ENCODE measurements around the gene SCAF11.
"Not testable (repeated sequence)": the region's sequence is repeated elsewhere in the genome, so short reads cannot be mapped to it uniquely, and the experiment has no call there.

Gene SCAF11, protein sequence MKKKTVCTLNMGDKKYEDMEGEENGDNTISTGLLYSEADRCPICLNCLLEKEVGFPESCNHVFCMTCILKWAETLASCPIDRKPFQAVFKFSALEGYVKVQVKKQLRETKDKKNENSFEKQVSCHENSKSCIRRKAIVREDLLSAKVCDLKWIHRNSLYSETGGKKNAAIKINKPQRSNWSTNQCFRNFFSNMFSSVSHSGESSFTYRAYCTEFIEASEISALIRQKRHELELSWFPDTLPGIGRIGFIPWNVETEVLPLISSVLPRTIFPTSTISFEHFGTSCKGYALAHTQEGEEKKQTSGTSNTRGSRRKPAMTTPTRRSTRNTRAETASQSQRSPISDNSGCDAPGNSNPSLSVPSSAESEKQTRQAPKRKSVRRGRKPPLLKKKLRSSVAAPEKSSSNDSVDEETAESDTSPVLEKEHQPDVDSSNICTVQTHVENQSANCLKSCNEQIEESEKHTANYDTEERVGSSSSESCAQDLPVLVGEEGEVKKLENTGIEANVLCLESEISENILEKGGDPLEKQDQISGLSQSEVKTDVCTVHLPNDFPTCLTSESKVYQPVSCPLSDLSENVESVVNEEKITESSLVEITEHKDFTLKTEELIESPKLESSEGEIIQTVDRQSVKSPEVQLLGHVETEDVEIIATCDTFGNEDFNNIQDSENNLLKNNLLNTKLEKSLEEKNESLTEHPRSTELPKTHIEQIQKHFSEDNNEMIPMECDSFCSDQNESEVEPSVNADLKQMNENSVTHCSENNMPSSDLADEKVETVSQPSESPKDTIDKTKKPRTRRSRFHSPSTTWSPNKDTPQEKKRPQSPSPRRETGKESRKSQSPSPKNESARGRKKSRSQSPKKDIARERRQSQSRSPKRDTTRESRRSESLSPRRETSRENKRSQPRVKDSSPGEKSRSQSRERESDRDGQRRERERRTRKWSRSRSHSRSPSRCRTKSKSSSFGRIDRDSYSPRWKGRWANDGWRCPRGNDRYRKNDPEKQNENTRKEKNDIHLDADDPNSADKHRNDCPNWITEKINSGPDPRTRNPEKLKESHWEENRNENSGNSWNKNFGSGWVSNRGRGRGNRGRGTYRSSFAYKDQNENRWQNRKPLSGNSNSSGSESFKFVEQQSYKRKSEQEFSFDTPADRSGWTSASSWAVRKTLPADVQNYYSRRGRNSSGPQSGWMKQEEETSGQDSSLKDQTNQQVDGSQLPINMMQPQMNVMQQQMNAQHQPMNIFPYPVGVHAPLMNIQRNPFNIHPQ (N-terminal part only)

DNA sequence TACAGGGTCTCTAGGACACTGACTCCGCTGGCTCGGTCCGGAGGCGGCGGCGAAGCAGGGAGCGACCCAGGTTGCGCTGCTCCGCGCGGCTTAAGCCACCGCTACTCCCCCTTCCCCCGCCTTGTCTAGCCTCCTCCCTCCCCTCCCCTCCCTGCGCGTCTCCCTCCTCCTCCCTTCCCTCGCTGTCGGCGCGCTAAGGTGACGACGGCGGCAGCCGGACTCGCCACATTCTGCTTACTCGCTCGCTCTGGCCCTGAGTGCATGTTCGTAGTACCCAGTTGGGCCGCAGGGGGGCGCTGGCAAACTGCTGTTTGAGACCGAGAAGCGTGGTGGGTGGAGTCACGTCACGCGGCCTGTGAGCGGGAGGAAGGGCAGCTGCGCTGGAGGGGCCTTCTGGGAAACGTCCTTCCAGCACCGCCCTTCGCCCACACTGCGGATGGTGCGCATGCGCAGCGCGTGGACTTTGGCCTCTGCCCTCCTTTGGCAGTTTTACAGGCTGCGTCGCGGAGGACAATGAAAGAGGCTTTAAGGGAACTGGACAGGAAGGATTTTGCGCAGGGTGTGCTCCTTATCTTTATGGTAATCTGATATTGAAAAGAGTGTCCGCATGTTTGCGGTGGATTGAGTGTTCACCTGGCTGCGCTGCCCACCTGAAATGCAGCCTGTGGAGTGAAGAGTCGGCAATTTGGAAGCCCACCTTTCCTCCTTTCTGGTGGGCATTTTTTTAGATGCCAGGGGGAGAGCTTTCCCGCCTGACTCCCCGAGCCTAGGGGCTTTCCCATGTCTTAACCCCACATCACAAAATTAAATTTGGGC is at the start of gene SCAF11:
TSS of gene SCAF11 (minus strand) at position 107 of the 816 bp plus-strand sequence. CDS start 26,407 bp downstream, outside the sequence.
- peak within 1 kb of the TSS; percentile 95 to 99 for H3K9ac ChIP-seq (ENCODE audit: low read length in 2 of 2)
- H3K36me3 ChIP-seq (ENCODE audit: control insufficient read depth in 2 of 2, insufficient read depth in 2 of 2, low read length in 2 of 2) = no peaks in the 10 kb centered on the region
- no peaks in the 10 kb centered on the region for H3K9me3 ChIP-seq (ENCODE audit: control insufficient read depth in 2 of 2, low read length in 2 of 2)
- H3K4me1 ChIP-seq (ENCODE audit: control insufficient read depth, insufficient read depth, low read length) = peaks cover 4% of the 10 kb centered on the region
- no peaks in the 10 kb centered on the region for H3K27me3 ChIP-seq (ENCODE audit: control insufficient read depth in 1 of 2, insufficient read depth in 2 of 2, low read length in 2 of 2)
- peak within 1 kb of the TSS; percentile 96 for H3K27ac ChIP-seq (ENCODE audit: low read length)
- H3K4me3 ChIP-seq (ENCODE audit: low read length in 2 of 2) = peak within 1 kb of the TSS; percentile 88 to 97

DNA sequence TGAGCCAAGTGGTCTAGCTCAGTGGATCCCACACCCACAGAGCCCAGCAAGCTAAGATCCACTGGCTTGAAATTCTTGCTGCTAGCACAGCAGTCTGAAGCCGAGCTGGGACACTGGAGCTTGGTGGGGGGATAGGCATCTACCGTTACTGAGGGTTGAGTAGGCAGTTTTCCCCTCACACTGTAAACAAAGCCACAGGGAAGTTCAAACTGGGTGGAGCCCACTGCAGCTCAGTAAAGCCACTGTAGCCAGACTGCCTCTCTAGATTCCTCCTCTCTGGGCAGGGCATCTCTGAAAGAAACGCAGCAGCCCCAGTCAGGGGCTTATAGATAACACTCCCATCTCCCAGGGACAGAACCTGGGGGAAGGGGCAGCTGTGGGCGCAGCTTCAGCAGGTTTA is 46.7 kb upstream of the SCAF11 start:
- not testable (repeated sequence) for H3K9ac ChIP-seq (ENCODE audit: low read length in 2 of 2); H3K4me1 ChIP-seq (ENCODE audit: control insufficient read depth, insufficient read depth, low read length); H3K27ac ChIP-seq (ENCODE audit: low read length); H3K4me3 ChIP-seq (ENCODE audit: low read length in 2 of 2); H3K27me3 ChIP-seq (ENCODE audit: control insufficient read depth in 1 of 2, insufficient read depth in 2 of 2, low read length in 2 of 2); H3K36me3 ChIP-seq (ENCODE audit: control insufficient read depth in 2 of 2, insufficient read depth in 2 of 2, low read length in 2 of 2); H3K9me3 ChIP-seq (ENCODE audit: control insufficient read depth in 2 of 2, low read length in 2 of 2)

DNA sequence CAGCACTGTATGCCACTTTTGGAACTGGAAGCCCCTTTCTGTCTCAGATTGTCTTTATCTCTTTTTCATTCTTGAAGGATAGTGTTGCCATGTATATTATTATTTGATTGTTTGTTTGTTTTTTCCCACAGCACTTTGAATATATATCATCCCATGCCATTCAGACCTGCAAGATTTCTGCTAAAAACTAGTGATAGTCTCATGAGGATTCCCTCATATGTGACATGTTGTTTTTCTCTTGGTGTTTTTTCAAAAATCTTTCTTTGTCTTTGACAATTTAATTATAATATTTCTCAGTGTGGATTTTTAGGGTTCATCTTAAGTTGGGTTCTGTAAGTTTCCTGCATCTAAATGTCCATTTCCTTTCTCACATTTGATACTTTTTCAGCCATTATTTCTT is 36.8 kb upstream of the SCAF11 start:
- no peak overlapping the region for H3K9ac ChIP-seq (ENCODE audit: low read length in 2 of 2)
- peaks cover 26 to 32% of the 10 kb centered on the region in 2 donors for H3K9me3 ChIP-seq (ENCODE audit: control insufficient read depth in 2 of 2, low read length in 2 of 2)
- H3K36me3 ChIP-seq (ENCODE audit: control insufficient read depth in 2 of 2, insufficient read depth in 2 of 2, low read length in 2 of 2) = no peaks in the 10 kb centered on the region

DNA sequence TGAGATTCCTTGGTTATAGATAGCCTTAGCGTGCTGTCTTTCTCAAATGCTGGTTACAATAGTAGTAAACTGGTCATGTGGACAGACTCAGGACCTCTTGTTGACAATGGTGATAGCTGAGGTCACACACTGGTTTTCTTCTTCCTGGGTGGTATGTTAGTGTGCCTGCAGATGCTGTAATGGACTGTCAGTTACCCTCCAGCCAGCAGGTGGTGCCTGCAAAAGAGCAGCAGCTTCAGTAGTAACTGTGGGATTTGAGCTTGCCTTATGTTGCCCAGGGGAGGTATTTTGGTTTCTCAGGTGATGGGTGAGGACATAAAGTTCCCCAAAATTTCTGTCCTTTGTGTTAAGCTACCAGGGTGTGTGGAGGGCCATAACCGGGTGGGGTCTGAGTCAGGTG is 33.7 kb upstream of the SCAF11 start:
- Histone ChIP-seq H3K4me1 (ENCODE audit: control insufficient read depth, insufficient read depth, low read length) (no peaks in the 10 kb centered on the region), H3K36me3 (ENCODE audit: control insufficient read depth in 2 of 2, insufficient read depth in 2 of 2, low read length in 2 of 2) (no peaks in the 10 kb centered on the region), H3K27ac (ENCODE audit: low read length) (no peak overlapping the region), H3K27me3 (ENCODE audit: control insufficient read depth in 1 of 2, insufficient read depth in 2 of 2, low read length in 2 of 2) (no peaks in the 10 kb centered on the region), H3K4me3 (ENCODE audit: low read length in 2 of 2) (no peak overlapping the region), H3K9ac (ENCODE audit: low read length in 2 of 2) (no peak overlapping the region), H3K9me3 (ENCODE audit: control insufficient read depth in 2 of 2, low read length in 2 of 2) (peaks cover 26 to 32% of the 10 kb centered on the region in 2 donors)

More for the DNA sequence above, 36.8 kb upstream of the SCAF11 start:
- Histone ChIP-seq H3K4me1 (ENCODE audit: control insufficient read depth, insufficient read depth, low read length) (no peaks in the 10 kb centered on the region), H3K27me3 (ENCODE audit: control insufficient read depth in 1 of 2, insufficient read depth in 2 of 2, low read length in 2 of 2) (no peaks in the 10 kb centered on the region), H3K4me3 (ENCODE audit: low read length in 2 of 2) (no peak overlapping the region), H3K27ac (ENCODE audit: low read length) (no peak overlapping the region)

DNA sequence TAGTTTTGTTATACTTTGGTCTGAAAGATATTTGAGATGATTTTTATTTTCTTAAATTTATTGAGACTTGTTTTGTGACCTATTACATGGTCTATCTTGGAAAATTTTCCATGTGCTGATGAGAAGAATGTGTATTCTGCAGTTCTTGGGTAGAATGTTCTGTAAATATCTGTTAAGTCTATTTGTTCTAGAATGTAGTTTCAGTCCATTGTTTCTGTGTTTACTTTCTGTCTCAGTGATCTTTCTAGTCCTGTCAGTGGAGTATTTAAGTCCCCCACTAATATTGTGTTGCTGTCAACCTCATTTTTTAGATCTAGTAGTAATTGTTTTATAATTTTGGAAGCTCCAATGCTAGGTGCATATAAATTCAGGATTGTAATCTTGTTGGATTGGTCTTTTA is 30.4 kb upstream of the SCAF11 start:
- Histone ChIP-seq H3K4me1 (ENCODE audit: control insufficient read depth, insufficient read depth, low read length) (no peaks in the 10 kb centered on the region), H3K9me3 (ENCODE audit: control insufficient read depth in 2 of 2, low read length in 2 of 2) (peaks cover 8 to 19% of the 10 kb centered on the region in 2 donors), H3K27ac (ENCODE audit: low read length) (no peak overlapping the region), H3K9ac (ENCODE audit: low read length in 2 of 2) (no peak overlapping the region), H3K4me3 (ENCODE audit: low read length in 2 of 2) (no peak overlapping the region), H3K36me3 (ENCODE audit: control insufficient read depth in 2 of 2, insufficient read depth in 2 of 2, low read length in 2 of 2) (no peaks in the 10 kb centered on the region), H3K27me3 (ENCODE audit: control insufficient read depth in 1 of 2, insufficient read depth in 2 of 2, low read length in 2 of 2) (no peaks in the 10 kb centered on the region)

DNA sequence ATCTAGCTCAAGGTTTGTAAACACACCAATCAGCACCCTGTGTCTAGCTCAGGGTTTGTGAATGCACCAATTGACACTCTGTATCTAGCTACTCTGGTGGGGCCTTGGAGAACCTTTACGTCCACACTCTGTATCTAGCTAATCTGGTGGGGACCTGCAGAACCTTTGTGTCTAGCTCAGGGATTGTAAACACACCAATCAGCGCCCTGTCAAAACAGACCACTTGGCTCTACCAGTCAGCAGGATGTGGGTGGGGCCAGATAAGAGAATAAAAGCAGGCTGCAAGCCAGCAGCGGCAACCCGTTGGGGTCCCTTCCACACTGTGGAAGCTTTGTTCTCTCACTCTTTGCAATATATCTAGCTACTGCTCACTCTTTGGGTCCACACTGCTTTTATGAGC is 28.3 kb upstream of the SCAF11 start:
- not testable (repeated sequence) for H3K4me1 ChIP-seq (ENCODE audit: control insufficient read depth, insufficient read depth, low read length); H3K36me3 ChIP-seq (ENCODE audit: control insufficient read depth in 2 of 2, insufficient read depth in 2 of 2, low read length in 2 of 2); H3K27ac ChIP-seq (ENCODE audit: low read length); H3K9me3 ChIP-seq (ENCODE audit: control insufficient read depth in 2 of 2, low read length in 2 of 2); H3K4me3 ChIP-seq (ENCODE audit: low read length in 2 of 2); H3K27me3 ChIP-seq (ENCODE audit: control insufficient read depth in 1 of 2, insufficient read depth in 2 of 2, low read length in 2 of 2); H3K9ac ChIP-seq (ENCODE audit: low read length in 2 of 2)

DNA sequence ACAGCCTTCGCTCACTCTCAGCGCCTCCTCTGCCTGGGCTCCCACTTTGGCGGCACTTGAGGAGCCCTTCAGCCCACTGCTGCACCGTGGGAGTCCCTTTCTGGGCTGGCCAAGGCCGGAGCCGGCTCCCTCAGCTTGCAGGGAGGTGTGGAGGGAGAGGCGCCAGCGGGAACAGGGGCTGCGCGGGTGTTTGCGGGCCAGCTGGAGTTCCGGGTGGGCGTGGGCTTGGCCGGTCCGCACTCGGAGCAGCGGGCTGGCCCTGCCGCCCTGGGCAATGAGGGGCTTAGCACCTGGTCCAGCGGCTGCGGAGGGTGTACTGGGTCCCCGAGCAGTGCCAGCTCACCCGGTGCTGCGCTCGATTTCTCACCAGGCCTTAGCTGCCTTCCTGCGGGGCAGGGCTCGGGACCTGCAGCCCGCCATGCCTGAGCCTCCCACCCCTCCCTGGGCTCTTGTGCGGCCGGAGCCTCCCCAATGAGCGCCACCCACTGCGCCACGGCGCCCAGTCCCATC is 27.5 kb upstream of the SCAF11 start:
- H3K27me3 ChIP-seq (ENCODE audit: control insufficient read depth in 1 of 2, insufficient read depth in 2 of 2, low read length in 2 of 2); H3K4me3 ChIP-seq (ENCODE audit: low read length in 2 of 2); H3K27ac ChIP-seq (ENCODE audit: low read length); H3K9ac ChIP-seq (ENCODE audit: low read length in 2 of 2); H3K9me3 ChIP-seq (ENCODE audit: control insufficient read depth in 2 of 2, low read length in 2 of 2); H3K36me3 ChIP-seq (ENCODE audit: control insufficient read depth in 2 of 2, insufficient read depth in 2 of 2, low read length in 2 of 2); H3K4me1 ChIP-seq (ENCODE audit: control insufficient read depth, insufficient read depth, low read length): not testable (repeated sequence)

DNA sequence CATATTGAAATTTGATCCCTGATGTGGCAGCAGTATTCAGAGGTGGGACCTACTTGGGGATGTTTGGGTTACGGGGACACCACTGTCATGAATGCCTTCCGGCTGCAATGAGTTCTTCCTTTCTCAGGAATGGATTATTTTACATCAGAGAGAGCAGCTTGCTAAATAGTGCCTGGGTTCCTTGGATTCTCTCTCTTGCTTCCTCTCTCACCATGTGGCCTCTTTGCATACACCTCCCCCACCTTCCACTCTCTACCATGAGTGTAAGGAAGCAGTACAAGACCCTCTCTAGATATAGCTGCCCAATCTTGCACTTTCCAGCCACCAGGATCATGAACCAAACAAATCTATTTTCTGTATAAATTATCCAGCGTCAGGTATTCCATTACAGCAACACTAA is 15.4 kb upstream of the SCAF11 start:
- Histone ChIP-seq H3K4me3 (ENCODE audit: low read length in 2 of 2) (no peak overlapping the region), H3K9ac (ENCODE audit: low read length in 2 of 2) (no peak overlapping the region), H3K27ac (ENCODE audit: low read length) (no peak overlapping the region), H3K9me3 (ENCODE audit: control insufficient read depth in 2 of 2, low read length in 2 of 2) (no peaks in the 10 kb centered on the region), H3K27me3 (ENCODE audit: control insufficient read depth in 1 of 2, insufficient read depth in 2 of 2, low read length in 2 of 2) (no peaks in the 10 kb centered on the region), H3K4me1 (ENCODE audit: control insufficient read depth, insufficient read depth, low read length) (no peaks in the 10 kb centered on the region), H3K36me3 (ENCODE audit: control insufficient read depth in 2 of 2, insufficient read depth in 2 of 2, low read length in 2 of 2) (no peaks in the 10 kb centered on the region)

DNA sequence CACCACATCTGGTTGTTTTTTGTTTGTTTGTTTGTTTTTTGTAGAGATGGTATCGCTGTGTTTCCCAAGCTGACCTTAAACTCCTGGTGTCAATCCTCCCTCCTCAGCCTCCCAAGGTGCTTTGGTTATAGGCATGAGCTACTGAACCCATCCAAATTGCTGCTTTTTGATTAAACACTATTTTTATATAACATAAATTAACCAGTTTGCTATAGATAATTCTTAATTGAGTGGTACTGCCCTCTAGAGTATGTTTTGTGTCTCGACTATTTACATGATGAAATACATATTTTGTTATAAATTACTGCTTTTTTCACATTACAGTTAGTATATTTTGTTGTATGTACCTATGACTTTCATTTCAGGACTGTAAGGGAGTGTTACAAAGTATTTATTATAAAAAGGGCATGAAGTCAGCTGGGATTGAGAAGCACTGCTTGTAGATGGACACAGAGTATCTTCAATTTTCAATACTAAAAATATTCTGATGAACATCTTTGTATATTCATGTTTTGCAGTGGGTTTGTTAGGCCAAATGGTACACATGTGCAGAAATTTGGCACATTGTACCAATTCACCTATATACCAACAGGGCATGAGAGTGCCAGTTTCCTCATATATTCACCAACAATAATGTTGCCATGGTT is 14.9 kb upstream of the SCAF11 start:
- H3K4me1 ChIP-seq (ENCODE audit: control insufficient read depth, insufficient read depth, low read length) = no peaks in the 10 kb centered on the region
- no peak overlapping the region for H3K27ac ChIP-seq (ENCODE audit: low read length)
- no peak overlapping the region for H3K9ac ChIP-seq (ENCODE audit: low read length in 2 of 2)
- H3K36me3 ChIP-seq (ENCODE audit: control insufficient read depth in 2 of 2, insufficient read depth in 2 of 2, low read length in 2 of 2) = no peaks in the 10 kb centered on the region
- H3K4me3 ChIP-seq (ENCODE audit: low read length in 2 of 2) = no peak overlapping the region
- H3K27me3 ChIP-seq (ENCODE audit: control insufficient read depth in 1 of 2, insufficient read depth in 2 of 2, low read length in 2 of 2) = no peaks in the 10 kb centered on the region
- H3K9me3 ChIP-seq (ENCODE audit: control insufficient read depth in 2 of 2, low read length in 2 of 2) = no peaks in the 10 kb centered on the region

Data from stomach smooth muscle (tissue), 2 donors.